Measurements from ENCODE around the gene C1QTNF12.

Gene C1QTNF12

DNA sequence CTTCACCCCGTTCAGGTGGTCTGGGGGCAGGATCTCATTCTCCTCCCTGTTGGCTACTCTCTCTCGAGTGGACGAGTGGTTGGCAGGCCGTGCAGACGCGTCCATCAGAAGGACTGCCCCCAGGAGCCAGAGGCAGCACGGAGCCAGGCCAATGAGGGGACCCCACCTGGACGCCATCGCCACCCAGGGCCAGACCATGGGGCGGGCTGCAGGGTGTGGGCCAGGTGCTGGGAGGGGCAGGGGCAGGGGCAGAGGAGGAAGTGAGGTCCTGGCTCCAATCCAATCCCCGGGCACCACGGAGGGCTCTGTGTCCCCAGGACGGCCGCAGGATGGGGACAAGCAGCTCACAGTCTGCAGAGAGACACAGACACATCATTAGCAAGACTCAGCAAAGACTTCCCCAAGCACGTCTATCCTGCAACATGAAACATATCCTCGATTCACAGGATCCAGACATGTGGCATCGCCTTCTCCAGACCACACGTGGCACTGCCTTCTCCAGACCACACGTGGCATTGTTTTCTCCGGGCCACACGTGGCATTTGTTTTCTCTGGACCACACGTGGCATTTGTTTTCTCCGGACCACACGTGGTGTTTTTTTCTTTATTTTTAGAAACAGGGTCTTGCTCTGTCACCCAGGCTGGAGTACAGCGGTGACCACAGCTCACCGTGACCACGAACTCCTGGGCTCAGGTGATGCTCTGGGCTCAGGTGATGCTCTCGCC, 17.8 kb downstream of the C1QTNF12 start:
- DNase-seq (ENCODE audit: low read depth, low spot score): no peak

DNA sequence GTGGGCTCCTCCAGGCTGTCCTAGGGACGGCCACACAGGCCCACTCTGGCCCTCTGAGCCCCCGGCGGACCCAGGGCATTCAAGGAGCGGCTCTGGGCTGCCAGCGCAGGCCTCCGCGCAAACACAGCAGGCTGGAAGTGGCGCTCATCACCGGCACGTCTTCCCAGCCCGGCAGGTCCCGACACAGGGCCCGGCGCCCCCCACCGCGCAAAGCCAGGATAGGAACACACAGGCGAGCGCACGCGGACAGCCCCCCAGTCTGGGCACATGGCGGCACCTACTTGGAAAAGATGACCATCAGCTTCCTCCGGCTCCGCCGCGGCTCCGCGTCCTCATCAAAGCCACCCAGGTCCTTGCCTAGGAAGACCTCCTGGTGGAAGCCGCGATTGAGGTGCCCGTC, 18.3 kb downstream of the C1QTNF12 start:
- no peak for DNase-seq (ENCODE audit: low read depth, low spot score)

DNA sequence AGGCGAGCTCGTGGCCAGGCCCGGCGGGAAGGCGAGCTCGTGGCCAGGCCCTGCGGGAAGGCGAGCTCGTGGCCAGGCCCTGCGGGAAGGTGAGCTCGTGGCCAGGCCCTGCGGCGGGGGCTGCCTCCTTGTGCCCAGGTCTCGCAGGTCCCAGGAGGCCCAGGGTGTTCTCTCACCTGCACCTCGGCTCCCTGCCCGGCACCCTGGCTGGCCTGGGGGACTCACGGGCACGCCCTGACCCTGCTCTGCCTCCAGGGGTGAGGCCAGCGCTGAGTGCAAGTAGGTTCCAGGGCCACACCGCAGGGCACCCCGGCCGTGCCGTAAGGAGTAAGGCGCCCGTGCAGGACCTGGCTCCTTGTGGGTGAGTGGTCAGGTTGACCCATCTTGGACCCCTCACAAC, 19.1 kb downstream of the C1QTNF12 start:
- DNase-seq (ENCODE audit: low read depth, low spot score): no peak

DNA sequence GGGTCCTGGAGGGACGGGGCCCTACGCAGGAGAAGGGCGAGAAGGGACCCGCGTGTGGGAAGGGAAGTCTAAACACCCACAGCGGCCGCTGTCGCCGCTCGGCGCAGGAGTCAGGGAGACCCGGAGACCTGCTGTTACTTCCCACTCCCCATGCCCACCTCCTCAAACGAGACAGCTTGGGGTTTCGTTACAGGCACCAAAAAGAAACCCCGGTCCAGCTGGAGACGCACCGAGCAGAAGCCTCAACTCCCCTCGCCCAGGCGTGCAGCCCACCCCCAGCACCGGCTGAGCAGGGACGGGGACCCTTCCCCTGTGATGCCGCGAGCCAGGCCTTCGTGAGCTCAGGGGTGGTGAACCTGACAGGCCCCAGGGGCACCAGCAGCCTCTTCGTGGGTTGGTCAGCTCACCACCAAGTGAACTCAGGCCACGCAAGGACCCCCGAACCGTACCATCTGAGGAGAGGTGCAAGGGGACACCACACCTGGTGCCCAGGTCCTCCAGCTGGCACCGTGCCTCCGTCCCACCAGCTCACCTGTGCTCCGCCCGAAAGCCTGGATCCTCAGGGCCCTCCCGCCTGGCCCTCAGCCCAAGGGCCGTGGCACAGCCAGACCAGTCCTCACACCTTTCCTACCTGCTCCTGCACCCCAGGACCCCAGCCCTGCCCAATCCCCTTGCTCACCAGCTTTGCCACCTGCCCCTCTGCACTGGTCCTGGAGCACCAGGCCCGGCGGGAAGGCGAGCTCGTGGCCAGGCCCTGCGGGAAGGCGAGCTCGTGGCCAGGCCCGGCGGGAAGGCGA, 19.8 kb downstream of the C1QTNF12 start:
- DNase-seq (ENCODE audit: low read depth, low spot score): no peak

DNA sequence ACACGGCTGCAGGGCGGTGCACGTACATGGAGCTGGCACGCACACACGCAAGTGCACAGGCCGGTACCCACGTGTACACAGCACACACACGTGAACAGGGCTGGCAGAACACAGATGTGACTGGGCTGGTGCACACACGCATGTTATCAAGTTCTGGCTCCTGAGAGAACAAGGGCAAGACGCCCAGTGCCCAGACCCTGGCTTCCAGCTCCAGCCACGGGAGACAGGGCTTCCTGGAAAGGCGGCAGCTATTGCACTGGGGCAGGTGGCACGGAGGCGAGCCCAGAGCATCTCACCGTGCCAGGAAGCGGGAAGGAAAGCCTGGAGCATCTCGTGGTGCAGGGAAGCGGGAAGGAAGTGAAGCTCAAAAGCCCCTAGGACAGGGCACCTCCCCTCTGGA, 20.6 kb downstream of the C1QTNF12 start:
- DNase-seq (ENCODE audit: low read depth, low spot score): no peak

DNA sequence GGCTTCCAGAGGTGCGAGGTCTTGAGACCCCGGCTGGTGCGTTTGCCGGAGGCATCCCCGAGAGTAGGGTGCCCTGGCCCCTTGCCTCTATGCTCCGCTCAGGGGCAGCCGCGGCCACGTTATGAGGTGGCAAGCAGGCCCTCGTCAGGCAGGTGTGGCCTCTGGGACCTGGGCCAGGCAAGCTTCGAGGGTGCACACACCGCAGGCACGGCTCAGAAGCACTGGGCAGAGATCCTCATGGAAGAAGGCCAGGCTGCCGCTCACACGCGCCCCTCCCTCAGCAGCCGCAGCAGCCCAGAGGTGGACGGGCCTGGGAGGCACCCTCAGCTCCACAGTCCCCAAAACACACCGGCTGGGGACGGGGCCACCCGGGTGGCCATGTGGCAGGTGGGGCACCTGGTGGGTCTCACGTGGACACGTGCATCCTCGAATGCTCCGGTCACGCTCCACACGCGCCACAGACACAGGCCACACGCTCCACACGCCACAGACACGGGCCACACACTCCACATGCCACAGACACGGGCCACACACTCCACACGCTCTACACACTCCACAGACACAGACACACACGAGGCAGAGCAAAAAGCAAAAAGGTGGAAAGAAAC, 21.2 kb downstream of the C1QTNF12 start:
- no peak for DNase-seq (ENCODE audit: low read depth, low spot score)

DNA sequence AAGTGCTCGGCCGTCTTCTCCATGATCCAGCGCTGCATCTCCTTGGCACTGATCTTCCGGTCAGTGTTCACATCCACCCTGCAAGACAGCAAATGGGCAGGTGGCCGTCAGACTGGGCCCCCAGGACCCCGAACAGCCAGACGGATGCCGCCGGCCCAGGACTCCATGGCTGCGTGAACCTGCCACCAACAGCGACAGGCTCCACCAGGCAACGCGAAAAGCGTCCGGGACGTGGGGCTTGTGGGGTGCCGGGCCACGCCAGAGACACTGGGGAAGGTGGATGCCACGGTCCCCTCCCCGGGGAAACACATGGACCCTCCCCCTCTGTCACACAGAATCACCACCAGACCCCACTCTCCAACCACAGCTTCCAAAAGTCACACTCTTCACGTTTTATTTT, 22.6 kb downstream of the C1QTNF12 start:
- DNase-seq (ENCODE audit: low read depth, low spot score): no peak

DNA sequence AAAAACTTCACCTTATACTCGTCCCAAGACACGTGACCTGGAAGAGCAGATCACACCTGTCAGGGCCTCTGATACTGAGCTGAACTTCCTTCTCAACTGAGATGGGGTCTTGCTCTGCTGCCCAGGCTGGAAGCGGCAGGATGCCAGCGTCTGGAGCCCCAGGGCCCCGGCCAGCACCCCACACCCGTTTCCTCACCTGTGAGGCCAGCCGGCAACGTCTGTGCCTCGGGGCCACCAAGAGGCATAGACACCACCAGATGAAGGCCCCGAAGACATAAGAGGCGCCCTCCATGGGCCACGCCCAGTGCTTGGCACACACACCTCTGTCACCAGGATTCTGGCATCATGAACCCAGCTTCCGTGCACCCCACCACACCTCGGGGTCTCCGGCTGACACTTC, 23.2 kb downstream of the C1QTNF12 start:
- DNase-seq (ENCODE audit: low read depth, low spot score): no peak

DNA sequence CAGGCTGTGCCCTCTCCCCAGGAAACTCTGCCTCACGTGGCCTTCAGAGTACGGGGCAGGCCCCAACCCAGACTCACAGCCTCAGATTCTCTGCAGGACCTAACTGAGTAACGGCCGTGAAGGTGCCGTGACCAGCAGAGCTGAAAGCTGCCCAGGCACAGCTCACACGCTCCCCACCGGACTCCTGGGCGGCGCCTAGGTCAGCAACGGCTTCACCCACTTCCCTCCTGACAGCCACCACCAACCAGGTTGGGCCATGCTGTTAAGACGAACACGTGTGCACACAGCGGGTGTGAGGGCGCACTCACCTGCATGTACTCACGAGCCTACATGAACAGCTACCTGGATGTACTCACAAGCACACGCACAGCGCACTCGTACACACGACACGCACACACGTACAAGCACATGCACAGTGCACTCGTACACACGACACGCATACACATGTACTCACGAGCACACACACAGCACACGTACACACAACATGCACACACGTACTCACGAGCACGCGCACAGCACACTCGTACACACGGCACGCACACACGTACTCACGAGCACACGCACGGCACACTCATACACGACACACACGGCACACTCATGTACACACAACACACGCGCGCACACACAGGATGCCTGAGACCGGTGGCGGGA, 23.8 kb downstream of the C1QTNF12 start:
- DNase-seq (ENCODE audit: low read depth, low spot score): no peak

DNA sequence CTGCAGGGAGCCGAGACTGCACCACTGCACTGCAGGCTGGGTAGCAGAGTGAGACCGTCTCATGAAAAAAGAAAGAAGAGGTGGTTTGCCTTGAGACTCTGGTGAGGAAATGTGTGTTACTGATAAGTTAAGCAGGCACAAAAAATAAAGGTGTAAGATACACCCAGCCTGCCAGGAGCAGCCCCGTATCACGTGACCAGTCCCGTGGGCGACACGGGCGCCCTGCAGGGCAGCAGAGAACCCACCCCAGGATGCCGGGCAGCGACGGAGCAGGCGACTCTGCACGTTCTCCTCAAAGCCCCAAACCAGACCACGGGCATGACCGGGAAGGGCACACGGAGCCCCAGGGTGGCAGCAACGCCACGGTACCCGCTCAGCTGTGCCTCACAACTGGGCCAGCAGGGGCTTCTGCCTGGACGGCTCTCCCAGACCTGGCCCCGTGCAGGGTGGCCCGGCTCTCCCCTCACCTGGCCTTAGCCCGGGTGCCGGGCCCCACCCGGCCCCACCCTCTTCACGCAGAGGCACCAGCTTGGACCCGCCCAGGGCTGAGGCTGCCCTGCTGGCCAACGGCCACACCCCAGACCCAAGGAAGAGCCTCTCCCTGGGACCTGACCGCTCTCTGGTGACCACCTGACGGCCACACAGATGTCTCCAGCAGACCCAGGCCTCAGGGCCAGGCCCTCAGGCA, 24.5 kb downstream of the C1QTNF12 start:
- no peak for DNase-seq (ENCODE audit: low read depth, low spot score)

DNA sequence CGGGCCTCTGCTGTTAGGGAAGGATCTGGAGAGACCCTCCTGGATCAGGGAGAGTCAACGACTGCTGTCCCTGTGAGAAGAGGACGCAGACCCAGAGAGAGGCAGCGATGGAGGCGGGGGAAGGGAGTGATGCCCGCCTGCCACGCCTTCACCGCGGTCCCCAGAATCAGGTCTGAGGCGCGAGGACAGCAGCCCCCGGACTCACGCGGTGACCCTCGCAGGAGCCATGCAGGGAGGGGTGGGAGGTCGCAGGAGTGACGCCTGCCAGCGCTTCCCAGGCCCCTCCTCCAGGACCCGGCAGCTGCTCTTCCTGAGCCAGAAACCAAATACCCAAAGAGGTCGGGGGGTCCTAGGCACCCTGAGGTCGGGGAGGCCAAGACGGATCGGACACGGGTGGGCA, 26.3 kb downstream of the C1QTNF12 start:
- DNase-seq (ENCODE audit: low read depth, low spot score): no peak

DNA sequence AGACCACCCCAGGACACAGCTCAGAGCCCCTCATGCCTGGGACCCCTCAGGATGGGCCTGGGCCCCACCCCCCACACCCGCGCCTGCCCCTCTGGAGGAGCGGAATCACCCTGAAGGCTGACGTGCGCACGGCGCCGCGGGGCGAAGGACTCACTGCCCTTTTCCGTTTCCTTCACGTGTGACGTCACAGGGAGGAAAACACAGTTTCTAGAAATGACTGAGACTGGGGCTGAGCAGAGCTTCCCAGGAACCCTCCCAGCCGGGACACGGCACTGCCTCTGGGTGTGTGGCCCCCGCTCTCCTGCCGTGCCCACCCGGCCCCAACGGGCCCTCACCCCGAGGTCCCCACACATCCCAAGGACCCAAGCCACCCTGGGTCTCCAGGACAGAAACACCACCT, 27.2 kb downstream of the C1QTNF12 start:
- DNase-seq (ENCODE audit: low read depth, low spot score): no peak

DNA sequence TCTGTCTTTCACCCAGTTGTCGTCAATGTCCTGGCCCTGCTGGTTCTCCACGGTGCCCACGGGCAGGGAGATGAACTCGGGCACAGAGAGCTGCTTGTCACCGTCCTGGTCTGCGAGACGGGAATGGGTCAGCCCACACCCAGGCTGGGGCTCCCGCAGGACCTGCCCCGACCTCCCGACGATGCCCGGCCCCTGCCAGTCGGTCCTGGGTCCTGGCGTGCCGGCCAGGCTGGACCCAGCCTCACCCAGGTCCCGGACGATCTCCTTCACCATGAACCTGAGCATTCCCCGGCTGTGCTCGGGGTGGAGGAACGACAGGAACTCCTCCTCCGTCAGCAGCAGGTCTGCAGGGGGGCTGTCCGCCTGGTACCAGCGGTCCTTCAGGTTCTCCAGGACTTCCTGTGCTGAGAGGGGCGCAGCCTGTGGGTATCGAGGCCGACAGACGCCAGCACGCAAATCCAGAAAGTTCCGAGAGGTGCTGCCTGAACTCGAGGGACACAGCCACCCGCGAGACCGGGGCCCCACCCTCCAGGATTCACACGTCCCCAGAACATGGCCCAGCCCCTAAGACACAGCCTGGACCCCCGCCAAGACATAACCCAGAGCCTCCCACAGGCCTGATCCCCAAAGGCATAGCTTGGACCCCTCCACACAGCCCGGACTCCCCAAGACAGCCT, 27.9 kb downstream of the C1QTNF12 start:
- no peak for DNase-seq (ENCODE audit: low read depth, low spot score)

DNA sequence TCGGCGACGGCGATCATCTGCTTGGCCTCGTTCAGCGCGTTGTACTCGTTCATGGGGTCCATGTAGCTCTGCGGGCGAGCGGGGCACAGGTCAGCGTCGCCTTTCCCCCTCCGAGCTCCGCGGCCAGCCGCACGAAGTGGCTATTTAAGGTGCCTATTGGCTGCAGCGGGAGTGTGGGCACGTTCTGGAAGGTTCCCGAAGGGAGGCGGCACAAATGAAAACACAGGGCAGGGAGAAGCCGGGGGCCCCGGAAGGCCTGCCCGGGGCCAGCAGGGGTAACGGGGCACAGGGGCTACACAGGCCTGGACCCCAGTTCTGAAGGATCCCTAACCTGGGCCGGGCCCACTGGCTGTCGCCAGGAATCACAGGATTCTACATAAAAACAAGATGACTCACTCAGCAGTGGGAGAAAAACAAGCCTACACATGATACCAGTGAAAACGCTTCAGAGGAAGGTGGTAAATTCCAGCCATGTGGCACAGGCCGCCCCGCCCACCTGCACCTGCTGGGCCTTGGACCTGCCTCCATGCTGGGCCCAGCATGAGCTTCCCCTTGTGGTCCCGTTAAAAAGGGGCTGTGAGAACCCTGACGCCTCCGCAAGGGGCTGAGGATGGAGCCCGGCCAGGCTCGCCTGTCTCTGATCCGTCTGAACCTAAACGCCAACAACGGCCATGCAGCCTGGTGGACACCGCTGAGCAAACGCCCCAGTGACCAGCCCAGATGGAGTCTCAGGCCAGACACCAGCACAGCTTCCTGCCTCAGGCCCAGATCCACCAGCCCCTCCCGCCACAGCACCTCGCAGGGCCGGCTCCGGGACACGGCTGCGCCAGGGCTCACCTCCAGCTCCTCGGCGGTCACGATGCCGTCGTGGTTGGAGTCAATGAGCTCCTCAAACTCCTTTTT, 28.6 kb downstream of the C1QTNF12 start:
- DNase-seq (ENCODE audit: low read depth, low spot score): no peak

DNA sequence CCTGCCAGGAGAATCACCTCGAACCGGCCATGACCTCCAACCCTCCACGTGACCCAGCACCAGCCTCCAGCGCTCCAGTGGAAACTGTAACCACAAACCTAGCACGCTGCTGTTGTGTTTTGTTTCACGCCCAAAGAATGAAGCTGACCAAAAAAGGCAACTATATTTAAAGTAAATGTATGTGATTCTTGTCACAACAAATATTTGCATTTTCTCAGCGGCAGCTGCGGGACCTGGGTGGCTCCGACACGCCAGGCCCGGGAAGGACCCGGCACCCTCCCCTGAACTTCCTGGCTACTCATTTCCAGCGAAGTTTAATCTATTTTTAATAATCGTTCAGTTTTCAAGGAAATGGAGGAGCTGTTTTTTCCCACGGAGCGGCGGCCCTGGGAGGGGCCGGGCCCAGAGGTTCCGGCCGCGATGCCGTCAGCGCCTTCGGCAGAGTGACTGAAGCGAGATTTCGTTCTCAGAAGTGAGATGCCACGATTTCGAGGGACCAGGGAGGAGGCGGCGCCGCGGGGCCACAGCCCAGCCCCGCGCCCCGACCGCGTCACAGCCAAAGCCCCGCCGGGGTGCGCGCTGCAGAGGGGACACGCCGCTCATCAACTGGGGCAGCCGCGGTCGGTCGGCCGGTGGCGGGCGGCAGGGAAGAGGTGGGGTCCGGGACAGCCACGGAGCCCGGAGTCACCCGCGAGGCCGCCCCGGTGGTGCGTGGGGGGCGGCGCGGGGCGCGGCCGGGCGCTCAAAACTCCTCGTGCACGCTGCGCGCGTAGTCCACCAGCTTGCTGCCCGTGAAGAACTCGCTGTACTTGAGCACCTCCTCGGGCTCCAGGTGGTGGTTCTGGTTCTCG, 29.5 kb downstream of the C1QTNF12 start:
- no peak for DNase-seq (ENCODE audit: low read depth, low spot score)

DNA sequence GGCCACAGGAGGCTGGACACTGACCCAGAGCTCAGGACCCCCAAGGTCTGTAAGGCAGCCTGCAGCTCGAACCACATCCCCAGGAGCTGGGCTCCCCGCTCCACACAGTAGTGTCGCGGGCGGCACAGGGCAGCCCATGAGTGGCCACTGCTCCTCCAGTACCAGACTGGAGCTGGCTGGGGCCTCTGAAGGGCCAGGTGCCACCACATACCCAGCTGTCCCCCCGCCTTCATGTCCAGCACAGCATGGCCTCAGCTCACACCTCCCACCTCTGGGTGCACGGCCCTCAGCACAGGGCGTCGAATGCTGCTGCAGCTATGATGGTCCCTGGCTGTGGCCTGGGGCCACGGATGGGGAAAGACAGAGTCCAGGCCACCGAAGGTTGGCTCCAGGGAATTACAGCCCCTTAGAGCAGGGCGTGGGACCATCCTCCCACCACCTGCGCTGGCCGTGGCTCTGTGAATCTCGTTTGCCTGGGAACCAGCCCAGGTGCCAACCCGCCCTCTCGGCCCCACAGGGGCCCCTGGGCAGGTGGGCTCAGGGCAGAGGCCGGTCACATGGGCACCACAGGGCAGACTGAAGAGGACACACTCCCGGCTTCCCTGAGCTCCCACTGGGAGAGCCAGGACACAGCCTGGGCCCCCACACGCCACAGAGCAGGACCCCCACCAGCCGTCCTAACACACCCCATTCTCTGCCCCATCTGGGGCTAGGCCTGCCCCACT, 30.5 kb downstream of the C1QTNF12 start:
- no peak for DNase-seq (ENCODE audit: low read depth, low spot score)

DNA sequence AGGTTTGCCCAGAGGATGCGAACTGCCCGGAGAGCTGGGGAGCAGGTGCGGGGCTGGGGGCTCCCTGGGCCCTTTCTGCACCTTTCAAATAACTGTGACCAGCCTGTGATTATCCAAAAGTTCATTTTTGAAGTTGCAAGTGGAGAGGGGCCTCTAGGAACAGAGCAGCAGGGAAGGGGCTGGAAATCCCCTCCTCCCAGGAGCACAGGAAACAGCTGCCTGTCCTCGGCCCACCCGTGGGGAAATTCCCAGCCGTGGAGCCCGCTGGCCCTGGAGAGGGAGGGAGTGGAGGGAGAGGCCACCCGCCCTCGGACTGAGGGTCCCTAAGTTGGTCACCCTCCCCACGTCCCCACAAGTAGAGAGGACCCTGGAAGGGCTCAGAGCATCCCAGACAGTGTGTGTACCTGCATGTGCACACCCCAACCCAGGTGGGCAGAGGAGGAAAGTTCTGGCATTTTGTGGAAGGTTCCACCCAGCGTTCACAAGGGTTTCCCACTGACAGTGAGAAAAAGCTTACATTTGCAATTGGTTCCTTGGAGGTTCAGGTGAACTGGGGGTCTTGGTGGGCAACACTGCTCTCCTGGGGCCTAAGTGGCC, 31.3 kb downstream of the C1QTNF12 start:
- no peak for DNase-seq (ENCODE audit: low read depth, low spot score)

All from activated naive CD8-positive, alpha-beta T cell treated with anti-CD3 and anti-CD28 coated beads, Interleukin-2, amount 50 U/mL, for 16 hours (primary cell).